Chondrocyte (in vitro differentiated cells): Measurements from ENCODE around the gene FUT7. TPM values are rescaled to one million over a fixed set of nuclear protein-coding genes. Genes with fewer than 3 reads are reported as not detected.

Experiments used
- DNase-seq: peaks from one replicate; pipeline ENCODE4 v3.0.0; 2021; ENCODE audit warnings: mixed read lengths, low spot score
- H3K27ac Mint-ChIP-seq: one replicate; pipeline ENCODE4 v1.8.0; 2021; ENCODE audit warnings: mild to moderate bottlenecking, moderate library complexity, mixed read lengths; ENCODE audit not compliant: unreplicated experiment
- H3K27me3 Mint-ChIP-seq: 2 replicates; pipeline ENCODE4 v1.8.0; 2021; ENCODE audit warnings: low read depth, mixed read lengths
- H3K36me3 Mint-ChIP-seq: 2 replicates; pipeline ENCODE4 v1.8.0; 2021; ENCODE audit warnings: low read depth, mixed read lengths
- H3K4me1 Mint-ChIP-seq: 2 replicates; pipeline ENCODE4 v1.8.0; 2021; ENCODE audit warnings: low read depth, mild to moderate bottlenecking, mixed read lengths
- H3K4me3 Mint-ChIP-seq: one replicate; pipeline ENCODE4 v1.8.0; 2021; ENCODE audit warnings: mild to moderate bottlenecking, moderate library complexity, mixed read lengths; ENCODE audit not compliant: unreplicated experiment
- H3K9me3 Mint-ChIP-seq: 2 replicates; pipeline ENCODE4 v1.8.0; 2021; ENCODE audit warnings: low read depth, mixed read lengths
- CTCF ChIP-seq: fragments of 200-600 bp; sonication (generic); IDR thresholded peaks from 2 replicates; pipeline ENCODE4 v1.5.0; 2021; ENCODE audit warnings: antibody characterized with exemption, mild to moderate bottlenecking, moderate library complexity
- total RNA-seq: library from RNA; stranded (reverse); gene quantifications from 3 replicates; pipeline ENCODE4 v1.2.1, GENCODE V29; 2021

FUT7 gene
- total RNA-seq, 1 donor from 2014 or later, result not detected

- Mint-ChIP-seq H3K4me3 (no peak overlapping the region), H3K27me3 (no peaks in the 10 kb centered on the region), H3K9me3 (no peaks in the 10 kb centered on the region), H3K4me1 (no peaks in the 10 kb centered on the region), H3K27ac (no peak overlapping the region), H3K36me3 (peaks cover 6% of the 10 kb centered on the region)
- no peak for DNase-seq
- no peak for TF ChIP-seq CTCF
Measured at GRCh38 chr9:137009938-137010732, 21.8 kb downstream of the FUT7 start.

GRCh38 chr9:137009217-137009616 lies 22.7 kb downstream of the FUT7 start:
- Mint-ChIP-seq H3K4me1 (no peaks in the 10 kb centered on the region), H3K36me3 (peaks cover 6% of the 10 kb centered on the region), H3K27me3 (no peaks in the 10 kb centered on the region), H3K4me3 (no peak overlapping the region), H3K27ac (no peak overlapping the region), H3K9me3 (peaks cover 4% of the 10 kb centered on the region)
- DNase-seq, result no peak
- no peak for TF ChIP-seq CTCF

GRCh38 chr9:137008312-137008711 lies 23.6 kb downstream of the FUT7 start:
- Mint-ChIP-seq H3K4me1 (no peaks in the 10 kb centered on the region), H3K9me3 (peaks cover 4% of the 10 kb centered on the region), H3K27ac (no peak overlapping the region), H3K36me3 (peaks cover 6% of the 10 kb centered on the region), H3K4me3 (no peak overlapping the region), H3K27me3 (no peaks in the 10 kb centered on the region)
- no peak for TF ChIP-seq CTCF
- DNase-seq, result no peak

GRCh38 chr9:137007816-137008270 lies 24.0 kb downstream of the FUT7 start:
- TF ChIP-seq CTCF, result no peak
- Mint-ChIP-seq H3K27me3 (no peaks in the 10 kb centered on the region), H3K36me3 (peaks cover 6% of the 10 kb centered on the region), H3K4me3 (no peak overlapping the region), H3K27ac (no peak overlapping the region), H3K4me1 (no peaks in the 10 kb centered on the region), H3K9me3 (peaks cover 4% of the 10 kb centered on the region)
- DNase-seq, result no peak

- no peaks in the 10 kb centered on the region for H3K27me3 Mint-ChIP-seq
- no peak for DNase-seq
- H3K4me3 Mint-ChIP-seq, result no peak overlapping the region
Measured at GRCh38 chr9:137007108-137007815, 24.6 kb downstream of the FUT7 start.

More at GRCh38 chr9:137007108-137007815, 24.6 kb downstream of the FUT7 start:
- no peak for TF ChIP-seq CTCF
- Mint-ChIP-seq H3K27ac (no peak overlapping the region), H3K9me3 (peaks cover 4% of the 10 kb centered on the region), H3K4me1 (no peaks in the 10 kb centered on the region), H3K36me3 (peaks cover 4% of the 10 kb centered on the region)
